8988T (cell line): ENCODE measurements around the gene CACNA1C.
"Not testable (repeated sequence)": the region's sequence is repeated elsewhere in the genome, so short reads cannot be mapped to it uniquely, and the experiment has no call there.

Experiments used
- DNase-seq: peaks from one replicate; pipeline ENCODE4 v3.0.0; 2011

CACNA1C gene

DNA sequence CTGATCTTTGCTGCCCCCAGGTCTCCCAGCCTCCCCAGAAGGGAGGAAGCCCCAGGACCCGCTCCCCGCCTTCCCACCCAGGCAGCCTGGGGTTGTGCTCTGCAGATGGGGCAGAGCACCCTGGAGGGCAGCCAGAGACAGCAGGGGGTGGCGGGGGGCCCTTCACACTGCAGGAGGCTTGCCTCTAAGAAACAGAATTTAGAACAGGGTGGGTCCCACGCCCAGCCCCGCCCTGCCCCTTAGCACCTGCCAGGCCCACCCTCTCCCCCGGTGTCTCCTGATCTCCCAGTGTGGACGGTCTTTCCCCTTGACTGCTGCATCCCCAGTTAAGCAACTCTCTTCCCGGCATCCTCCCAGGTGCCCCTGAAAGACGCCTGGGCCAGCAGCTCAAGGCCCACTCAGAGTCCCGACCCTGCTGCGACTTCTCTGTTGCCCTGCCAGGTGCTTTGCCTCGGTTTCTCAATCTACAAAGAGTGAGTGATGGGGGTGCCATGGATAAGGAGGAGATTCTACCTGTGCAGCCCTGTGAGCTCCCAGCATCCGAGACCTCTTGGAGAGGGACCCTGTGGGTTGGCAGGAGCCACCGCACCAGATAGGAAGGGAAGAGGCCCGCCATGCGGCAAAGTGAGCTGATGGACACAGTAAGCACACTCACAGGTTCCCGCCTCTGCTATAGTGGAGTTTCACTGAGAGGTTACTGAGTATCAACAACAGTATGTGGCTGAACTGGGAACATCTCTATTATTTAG is 414.8 kb downstream of the CACNA1C start:
- DNase-seq, result no peak

DNA sequence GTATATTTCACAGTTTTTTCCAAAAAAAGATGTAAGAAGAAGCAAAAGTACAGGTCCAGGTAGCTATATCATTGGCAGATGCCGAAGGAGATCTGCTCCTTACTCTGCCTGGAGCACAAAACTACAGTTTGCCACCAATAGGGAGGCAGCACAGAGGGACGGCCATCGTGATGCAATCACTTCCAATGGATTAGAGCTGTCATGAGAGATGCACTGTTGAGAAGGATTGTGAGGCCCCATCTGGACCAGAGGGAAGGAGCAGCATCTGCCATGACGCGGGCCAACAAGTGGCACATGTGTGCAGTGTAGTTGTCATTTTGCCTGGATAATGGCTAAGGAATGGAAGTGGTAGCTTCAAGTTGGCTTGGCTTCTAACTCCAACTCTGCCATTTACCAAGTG is 423.2 kb downstream of the CACNA1C start:
- DNase-seq, result no peak

DNA sequence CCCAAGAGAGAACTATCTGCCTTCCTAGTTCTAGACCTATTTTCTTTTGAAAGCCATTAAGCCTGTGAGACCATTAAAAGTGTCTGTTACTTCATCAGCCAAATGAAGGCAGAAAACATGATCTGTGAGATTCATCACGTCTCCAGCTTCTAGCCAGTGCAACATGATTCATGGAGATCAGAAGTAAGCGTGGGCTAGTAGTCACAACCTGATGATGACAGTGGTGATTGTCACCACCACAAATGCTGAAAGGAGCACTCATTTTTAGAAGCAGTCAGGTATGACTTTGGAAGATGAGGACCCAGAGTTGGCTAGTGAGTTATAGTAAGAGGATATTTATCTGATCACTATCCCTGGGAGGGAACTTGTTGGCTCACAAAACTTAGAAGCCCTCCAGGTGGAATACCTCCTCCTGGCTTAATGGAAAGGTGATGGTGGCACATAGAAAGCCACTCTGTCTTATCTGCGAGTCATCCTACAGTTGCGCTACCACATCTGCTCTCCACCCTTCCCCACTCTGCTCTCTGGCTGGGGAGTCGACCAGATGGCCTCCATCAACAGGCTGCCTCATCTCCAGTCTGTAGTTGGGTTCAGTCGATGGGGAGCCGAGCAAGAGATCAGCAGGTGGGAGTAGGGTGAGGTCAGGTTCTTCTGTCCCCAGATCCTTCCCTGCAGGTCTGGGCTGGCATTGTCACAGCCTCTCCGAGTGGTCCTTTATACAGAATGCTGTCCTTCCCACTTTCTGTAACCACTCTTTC is 424.4 kb downstream of the CACNA1C start:
- no peak for DNase-seq

DNA sequence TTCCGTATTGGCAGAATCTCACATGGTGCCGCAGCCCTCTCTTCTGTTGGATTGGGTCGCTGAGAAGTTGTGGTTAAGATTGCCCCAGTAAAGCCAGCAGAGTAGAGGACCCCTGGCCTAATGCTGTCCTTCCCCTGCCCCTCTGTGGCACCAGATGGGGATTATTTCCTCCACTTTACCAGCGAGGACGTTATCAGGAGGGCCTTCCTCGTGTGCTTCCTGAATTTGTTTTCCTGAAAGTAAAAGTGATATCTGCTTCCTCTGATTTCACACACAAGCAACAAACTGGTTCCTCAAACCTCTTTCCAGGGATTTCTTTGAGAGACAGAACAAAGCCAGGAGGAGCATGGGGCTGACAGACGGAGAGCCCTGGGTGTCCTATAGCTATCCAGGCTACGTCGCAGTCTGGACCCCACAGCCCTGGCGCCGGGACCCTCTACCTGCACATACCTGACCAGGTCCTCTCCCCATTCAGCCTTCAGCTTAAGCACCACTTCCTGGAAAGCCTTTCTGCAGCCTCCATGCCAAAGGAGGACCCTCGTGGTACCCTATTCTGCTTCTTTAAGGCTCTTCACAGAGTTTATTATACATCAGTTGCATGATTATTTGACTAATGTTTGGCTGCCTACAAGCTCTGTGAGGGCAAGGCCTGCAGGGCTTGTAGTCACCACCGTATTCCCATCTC is 427.2 kb downstream of the CACNA1C start:
- DNase-seq, result no peak

DNA sequence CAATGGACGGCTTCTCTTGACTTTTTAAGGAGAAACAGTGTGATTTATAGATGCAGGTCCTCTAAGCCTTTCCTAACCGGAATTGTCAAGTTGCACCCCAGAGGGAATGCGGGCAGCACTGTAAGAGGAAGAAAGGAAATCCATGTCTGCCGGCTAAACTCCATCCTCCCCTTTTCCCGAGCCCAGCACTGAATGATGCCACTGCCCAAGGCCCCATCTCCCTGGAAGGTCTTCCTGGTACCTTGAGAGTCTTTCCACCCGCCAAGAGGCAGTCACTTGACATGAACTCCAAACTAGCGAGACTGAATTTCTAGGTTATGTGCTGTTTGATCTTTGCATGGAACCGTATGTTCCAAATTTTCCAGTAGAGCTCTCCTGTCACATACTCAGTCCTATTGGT is 428.6 kb downstream of the CACNA1C start:
- no peak for DNase-seq

DNA sequence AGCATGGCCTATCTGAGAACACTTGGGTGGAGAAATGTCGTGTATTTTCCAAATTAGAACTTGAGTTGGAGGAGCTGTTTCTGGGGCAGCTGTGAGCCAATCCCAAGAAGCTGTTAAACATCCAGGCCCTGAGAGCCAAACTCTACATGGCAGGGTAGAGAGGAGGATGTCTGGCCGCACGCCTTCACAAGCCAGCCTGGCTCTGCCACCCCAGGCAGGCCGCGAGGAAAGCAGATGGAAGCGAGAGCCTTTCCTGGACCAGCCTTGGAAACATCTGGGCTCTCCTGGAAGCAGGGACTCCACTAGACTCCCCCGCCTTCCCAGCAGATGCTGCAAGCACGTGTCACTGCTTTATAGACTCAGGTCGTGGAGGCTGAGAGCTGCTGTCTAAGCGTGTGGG is 429.2 kb downstream of the CACNA1C start:
- no peak for DNase-seq

DNA sequence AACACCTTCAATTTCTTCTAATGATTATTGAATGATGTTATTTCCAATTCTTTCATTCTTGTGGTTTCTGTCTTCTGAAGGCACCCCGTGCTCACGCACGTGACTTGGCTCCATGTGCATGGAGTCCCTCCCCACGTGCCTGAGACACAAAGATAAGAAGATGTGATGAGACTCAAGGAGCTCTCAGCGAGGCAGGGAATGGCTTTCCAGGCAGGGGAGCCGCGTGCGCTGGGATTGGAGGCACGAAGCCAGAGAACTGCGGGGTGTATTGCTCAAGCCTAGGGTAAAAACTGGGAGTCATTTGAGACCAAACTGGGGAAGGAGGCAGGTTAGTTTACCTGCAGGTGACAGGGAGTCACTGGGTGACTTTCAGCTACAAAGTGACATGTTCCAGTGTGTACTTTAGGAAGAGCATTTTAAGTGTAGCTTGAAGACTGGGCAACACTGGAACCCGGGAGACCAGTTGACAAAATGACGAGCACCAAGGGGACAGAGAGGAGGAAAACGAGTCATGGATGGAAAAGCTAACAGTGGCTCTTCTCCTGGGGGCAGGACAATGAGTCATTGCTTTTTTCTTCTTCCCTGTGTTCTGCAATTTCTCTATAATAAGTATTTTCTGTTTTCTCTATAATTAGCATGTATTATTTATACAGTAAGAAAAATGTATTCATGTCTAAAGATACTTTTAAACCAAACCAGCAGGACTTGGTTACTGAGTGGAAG is 430.3 kb downstream of the CACNA1C start:
- no peak for DNase-seq

DNA sequence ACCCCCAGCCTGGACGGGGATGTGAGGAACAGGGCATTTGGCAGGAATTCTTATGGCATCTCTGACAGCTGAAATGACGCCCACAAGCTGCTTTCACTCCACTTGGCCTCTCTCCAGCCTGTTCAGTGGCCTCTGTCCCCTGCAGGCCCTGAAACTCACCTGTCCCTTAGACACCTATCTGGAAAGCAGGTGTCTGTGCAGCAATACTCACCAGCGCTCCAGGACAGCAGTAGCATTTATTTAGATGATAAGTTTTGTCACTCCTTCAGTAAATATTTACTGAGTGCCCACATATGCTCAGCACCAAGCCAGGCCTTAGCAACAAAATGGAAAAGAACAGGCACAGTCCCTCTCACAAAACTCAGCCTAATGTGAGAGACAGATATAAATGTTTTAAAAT is 430.9 kb downstream of the CACNA1C start:
- no peak for DNase-seq

DNA sequence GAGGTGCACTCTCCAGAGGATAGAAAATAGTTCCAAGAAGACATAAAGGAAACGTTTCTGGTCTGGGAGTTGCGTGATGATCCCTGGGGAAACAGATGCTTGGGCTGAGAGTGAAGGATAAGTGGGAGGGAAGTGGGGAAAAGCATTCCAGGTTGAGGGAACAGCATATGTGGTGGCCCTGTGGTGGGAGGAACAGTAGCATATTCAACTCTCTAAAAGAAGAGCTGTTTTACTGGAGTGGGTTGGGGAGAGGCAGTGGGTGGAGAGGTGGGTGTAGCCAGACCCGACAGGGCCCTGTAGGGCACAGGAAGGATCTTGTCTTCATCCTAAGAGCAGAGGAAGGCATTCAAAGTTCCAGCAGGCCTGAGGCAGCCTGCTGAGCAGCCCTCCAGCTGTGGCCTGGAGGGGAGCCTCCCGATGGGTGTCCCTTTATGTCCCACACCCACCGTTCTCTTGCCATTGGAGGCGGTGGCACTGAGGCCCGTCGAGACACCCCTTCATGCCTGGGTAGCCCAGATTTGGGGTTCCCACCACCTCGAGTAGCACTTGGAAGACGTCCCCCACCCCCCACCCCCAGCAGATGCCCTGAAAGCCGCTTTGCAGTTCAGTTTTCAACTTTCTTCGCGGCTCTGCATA is 431.5 kb downstream of the CACNA1C start:
- no peak for DNase-seq

DNA sequence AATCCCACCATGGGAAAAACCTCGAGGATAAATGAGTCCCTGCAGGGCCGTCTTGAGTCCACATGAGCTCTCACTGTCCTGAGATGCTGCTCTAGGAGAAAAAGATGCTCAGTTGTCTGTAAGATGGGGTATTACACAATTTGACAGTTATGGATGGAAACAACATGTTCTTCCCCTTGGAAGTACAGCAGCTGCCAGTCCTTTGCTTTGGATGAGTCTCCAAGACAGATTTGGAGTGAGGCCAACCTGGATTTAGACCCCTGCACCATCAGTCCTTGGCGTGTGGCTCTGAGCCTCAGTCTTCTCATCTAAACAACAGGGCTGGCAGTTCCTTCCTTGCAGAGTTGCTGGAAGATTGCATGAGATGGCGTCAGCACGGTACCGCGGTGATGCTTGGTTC is 432.9 kb downstream of the CACNA1C start:
- DNase-seq, result no peak

DNA sequence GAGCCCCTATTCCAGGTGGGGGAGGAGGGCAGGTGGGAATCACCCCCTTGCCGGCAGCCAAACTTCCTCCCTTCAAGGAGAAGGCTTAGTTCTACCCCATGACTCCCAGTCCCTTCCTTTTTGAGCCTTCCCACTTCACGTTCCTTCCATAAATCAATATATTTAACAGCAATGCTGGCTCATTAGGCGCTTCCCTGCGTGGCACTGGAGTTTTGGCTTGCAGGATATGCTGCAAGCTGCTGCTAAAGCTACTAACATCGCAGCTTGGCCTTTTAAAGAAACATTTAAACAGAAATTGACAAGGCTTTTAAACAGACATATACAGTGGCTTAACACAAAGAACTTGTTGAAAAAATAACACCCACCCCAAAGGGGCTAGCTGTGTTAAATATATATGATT is 434.0 kb downstream of the CACNA1C start:
- DNase-seq, result no peak

DNA sequence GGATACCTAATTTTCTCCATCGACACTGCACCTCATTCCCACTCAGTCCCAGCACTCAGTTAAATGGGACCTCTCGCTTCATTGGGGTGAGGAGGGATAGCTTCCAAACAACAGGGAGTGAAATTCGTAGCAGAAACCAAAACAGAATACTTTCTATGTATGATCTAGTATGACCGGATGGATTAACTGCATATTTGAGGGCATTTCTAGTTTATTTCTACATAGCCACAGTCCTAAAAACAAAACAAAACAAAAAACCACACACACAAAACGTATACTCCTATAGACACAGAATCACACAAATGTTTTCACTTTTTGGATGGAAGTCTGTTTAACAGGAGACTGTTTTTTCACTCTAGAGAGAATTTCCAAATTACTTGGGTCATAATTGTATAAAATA is 434.5 kb downstream of the CACNA1C start:
- DNase-seq, result no peak

DNA sequence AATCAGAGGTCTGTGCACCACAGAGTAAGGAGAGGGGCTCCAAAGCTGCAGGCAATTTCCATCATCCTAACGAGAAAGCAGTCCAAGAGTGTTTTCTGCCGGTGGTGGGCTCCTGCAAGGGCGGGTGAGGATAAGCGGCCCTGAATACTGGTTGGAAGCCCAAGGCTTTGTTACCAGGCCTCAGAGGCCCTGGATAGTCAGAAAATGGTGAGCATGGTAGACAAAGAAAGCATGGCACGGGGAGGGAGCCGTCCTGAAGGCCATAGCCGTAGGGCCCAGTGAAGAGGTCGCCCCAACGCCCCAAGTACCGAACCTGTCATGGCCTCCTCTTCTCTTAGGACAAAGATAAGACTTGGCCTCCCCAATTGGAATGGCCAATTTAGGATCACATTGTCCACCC is 435.3 kb downstream of the CACNA1C start:
- DNase-seq, result no peak

DNA sequence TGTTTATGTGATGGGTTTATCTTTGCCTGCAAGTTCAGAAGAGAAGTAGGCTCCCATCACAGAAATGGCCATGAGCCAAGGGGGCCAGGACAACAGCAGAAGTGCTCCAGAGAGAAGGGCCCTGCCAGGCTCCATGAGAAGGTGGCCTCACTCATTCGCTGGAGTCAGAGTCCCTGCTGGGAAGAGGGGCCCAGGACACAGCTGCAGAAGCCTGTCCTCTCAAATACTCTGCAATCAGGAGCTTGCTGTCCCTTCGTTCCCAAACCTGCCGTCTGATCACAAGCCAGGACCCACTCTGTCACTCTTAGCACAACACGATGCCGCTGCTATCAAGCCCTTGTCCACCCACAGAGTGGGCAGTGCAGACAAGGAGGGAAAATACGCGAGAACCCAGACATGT is 435.8 kb downstream of the CACNA1C start:
- DNase-seq, result no peak

DNA sequence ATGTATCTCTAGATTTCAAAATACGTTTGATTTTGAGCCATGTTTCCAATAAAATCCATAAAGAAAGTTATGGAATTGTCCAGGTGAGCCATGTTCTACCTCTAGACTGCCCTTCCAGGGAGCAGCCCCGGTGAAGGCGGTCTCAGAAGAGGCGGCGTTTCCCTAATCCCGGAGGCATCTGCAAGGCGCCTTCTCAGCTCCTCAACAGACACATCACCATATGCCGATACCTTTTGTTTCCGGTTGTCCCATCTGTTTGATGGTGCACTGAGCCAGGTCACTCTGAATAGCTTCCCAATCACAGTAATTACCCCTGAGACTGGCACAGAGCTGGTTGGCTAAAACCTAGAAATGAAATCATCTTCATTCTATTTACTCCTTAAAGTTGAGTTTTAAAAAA is 436.5 kb downstream of the CACNA1C start:
- DNase-seq, result no peak

DNA sequence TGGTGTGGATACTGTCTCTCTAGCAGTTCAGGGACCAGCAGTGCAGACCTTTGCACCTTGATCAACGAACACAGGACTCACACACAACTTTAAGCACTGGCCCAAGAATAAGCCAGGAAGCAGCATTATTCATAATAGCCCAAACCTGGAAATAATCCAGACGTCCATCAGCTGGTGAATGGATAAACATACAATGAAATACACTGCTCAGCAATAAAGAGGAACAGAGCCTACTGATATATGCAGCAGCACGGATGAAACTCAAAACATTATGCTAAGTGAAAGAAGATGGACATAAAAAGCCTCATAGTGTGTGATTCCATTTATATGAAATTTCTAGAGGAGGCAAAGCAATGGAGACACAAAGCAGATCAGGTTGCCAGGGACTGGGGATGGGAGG is 438.0 kb downstream of the CACNA1C start:
- no peak for DNase-seq

DNA sequence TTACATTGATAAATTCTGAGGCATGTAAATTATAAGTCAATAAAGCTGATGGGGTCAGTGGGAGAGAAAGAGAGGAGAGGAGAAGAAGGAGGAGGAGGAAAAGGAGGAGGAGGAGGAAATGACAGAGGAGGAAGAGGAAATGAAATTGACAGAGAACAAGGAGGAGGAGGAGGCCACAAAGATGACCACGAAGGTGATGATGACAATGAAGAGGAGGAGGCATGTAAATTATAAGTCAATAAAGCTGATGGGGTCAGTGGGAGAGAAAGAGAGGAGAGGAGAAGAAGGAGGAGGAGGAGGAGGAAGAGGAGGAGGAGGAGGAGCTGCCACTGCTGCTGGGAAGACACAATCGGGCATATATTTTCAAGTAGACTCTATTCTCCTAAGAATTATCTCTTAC is 438.6 kb downstream of the CACNA1C start:
- not testable (repeated sequence) for DNase-seq

DNA sequence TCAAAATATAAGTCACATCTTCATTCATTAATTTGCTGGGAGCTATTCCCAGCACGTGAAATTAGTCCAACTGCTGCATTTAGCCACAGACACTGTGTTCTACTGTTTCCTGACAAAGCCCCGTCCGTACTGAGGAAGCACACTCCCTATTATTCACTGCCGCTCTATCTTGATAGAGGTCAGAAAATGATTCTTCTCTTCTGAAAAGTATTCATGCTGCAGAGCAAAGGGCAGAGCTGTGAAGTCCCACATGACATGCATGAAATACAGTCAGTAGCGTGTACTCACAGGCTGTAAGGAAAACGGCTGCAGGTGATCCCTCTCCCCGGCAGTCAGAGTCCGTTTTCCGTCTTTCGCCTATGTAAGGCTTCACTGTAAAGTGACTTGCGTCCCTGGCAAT is 439.4 kb downstream of the CACNA1C start:
- no peak for DNase-seq

DNA sequence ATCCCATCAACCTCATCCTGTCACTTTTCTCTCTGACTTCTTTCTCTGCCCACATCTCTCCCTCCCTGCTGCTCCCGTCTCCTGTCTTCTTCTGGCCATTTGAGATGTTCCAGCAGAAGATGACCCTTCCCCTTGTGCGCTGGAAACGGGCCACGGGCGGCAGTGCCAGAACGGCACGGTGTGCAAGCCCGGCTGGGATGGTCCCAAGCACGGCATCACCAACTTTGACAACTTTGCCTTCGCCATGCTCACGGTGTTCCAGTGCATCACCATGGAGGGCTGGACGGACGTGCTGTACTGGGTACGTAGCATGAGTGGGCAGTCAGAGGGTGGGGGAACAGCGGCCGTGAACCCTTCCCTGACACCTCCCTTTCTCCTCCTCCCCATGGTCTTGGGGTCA is 440.3 kb downstream of the CACNA1C start:
- DNase-seq, result no peak

DNA sequence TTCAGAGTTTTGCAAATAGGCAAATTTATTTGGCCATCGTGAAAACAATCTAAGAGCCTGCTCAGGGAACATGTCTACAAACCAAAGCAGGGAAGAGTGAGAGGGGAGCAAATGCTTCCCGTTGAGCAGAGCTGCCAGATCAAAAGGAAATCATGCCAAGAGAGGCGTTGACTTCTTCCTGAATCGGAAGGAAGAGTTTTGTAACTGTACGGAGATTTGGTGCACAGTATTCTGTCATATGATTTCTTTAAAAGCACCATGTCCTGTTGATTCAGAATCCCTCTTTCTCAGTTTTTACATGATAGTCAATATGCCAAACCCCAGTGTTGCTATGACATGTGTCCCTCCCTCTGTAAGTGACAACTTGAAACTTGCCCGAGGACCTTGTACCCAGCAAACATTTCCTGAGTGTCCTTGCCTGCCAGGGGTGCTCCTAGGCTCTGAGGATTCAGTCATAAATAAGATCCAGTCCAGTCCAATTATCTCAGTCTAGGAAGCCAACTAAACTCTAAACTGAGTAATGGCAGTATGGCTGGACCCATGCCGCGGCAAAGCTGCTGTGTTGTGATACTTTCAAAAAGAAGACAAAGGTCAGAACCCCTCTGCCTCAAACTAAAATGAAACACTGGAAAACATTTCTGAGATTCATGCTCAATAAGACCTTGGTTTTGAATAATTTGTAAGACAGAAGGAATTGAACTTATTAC is 441.9 kb downstream of the CACNA1C start:
- no peak for DNase-seq

DNA sequence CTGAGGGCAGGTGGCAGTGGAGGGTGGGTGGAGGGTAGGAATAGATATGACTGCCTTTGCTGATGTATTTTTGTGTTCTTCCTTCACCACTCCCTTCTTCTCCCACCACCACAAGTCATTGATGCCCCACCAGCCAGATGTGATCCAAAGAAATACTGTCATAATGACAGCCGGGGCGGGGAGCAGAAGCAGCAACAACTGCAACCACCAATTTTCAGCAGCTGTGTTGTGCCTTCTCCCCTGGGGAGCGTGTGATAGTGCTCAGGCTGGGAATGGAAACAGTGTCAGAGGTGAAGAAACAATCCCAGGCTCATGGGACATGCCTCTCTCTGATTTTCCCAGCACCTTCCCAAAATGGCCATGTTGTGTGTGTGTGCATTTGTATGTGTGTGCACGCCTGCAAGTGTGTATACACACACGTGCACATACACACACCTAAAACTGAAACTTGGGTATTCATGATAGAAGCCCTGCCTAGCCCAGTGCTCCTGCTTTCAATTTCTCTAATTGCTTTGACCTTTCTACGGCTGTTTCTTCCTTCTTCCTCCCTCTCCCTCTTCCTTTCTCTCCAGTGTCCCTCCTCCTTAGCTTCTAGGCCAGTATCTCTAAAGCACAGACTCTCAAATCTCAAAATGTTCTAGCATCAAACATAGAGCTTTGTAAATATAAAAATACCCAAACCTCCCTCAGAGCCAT is 442.8 kb downstream of the CACNA1C start:
- DNase-seq, result no peak
